ENCODE results near the gene MAMDC2.

Gene MAMDC2

DNA sequence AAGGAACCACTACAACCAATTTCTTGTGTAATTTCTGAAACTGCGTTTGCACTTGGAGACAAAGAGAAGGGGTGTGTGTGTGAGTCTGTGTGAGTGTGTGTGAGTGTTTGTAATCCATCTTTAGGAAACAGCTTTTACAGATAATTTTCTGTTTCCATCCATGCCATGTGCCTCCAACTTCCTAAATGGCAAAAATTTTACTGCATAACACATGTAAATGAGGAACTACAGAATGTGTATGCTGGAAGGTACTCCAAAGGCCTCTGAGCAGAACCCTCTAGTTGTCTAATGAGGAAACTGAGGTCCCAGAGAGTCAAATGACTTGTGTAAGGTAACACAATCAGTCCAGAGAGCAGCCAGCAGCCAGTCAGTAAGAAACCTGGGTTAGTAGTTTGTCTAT lies 20.8 kb downstream of the MAMDC2 start:
- no peak for DNase-seq (ENCODE audit: low read depth in 2 of 2)

DNA sequence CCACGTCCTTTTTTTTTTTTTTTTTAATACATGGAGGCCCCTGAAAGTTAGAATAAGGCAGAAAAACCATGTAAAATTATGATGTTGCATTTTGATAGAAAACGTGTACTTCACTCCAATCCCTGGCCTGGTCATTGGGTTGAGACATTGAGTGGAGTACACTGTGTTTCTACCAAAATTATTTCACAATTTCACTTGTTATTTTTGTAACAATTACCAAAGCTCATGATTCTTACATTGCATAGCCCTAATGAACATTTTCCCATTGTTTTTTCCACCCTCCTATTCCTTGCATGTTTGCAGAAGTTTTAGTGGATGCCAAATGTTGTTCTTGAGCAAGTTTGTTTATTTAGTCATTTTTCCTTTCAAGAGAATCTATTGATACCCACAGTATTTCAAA lies 21.9 kb downstream of the MAMDC2 start:
- DNase-seq (ENCODE audit: low read depth in 2 of 2), result no peak

DNA sequence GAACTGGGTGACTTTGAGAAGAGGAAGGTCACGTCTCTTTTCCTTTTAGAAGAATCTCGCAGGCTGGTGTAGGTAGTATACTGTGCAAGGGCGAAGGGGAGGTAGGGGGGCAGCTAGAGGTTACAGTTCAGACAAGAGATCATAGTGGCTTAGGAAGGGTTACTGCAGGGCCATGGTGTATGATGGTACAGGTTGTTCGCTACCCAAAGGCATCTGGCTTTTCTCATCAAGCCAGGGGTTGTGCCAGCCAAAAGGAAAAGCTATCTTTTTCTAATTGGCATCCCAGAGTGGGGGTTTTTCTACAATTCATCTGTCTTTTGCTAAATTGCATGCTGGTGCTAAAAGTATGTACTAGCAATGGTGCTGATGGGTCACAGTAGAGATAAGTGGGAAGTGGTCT lies 22.8 kb downstream of the MAMDC2 start:
- no peak for DNase-seq (ENCODE audit: low read depth in 2 of 2)

- no peak for DNase-seq (ENCODE audit: low read depth in 2 of 2)
These were observed 23.2 kb downstream of the MAMDC2 start for GRCh38 chr9:70066874-70067273.

GRCh38 chr9:70069704-70070103 lies 26.1 kb downstream of the MAMDC2 start:
- DNase-seq (ENCODE audit: low read depth in 2 of 2), result no peak

GRCh38 chr9:70073193-70073592 lies 29.5 kb downstream of the MAMDC2 start:
- no peak for DNase-seq (ENCODE audit: low read depth in 2 of 2)

DNA sequence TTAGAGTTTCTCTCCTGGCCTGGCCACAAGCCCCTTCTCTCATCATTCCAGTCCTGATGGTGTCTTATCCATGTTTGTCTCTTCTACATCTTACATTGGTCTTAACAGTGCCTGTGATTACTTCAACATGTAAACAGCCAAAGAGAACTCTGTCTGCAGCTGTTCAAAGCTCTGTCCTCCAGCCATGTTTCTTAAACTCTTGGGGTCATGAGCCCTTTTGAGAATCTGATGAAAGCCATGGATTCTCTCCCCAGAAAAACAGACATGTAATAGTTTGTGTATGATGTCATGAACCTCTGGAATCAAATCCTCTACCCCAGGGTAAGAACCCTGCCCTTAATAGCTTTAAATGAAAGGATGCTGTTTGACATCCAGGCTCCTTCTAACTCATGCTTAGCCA lies 30.1 kb downstream of the MAMDC2 start:
- no peak for DNase-seq (ENCODE audit: low read depth in 2 of 2)

DNA sequence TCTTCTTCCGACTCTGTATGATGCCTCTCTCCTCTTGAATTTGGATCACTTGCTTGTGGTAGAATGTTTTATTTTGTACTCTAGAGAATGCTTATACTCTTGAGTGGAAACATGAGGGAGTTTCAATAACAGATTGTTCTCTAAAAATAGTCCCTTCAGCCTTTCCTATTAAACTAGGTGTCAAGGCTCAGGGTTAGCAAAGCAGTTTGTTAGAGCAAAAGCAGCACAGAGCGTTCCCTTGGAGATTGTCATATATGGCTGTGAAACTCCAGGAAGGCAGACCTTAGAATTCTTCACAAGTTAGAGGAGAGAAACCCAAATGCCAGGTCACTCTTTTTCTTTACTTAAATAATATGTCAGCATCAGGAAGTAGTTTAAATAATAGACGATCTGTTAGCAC lies 33.0 kb downstream of the MAMDC2 start:
- DNase-seq (ENCODE audit: low read depth in 2 of 2), result no peak

- no peak for DNase-seq (ENCODE audit: low read depth in 2 of 2)
These were observed 35.9 kb downstream of the MAMDC2 start for GRCh38 chr9:70079417-70080037.

DNA sequence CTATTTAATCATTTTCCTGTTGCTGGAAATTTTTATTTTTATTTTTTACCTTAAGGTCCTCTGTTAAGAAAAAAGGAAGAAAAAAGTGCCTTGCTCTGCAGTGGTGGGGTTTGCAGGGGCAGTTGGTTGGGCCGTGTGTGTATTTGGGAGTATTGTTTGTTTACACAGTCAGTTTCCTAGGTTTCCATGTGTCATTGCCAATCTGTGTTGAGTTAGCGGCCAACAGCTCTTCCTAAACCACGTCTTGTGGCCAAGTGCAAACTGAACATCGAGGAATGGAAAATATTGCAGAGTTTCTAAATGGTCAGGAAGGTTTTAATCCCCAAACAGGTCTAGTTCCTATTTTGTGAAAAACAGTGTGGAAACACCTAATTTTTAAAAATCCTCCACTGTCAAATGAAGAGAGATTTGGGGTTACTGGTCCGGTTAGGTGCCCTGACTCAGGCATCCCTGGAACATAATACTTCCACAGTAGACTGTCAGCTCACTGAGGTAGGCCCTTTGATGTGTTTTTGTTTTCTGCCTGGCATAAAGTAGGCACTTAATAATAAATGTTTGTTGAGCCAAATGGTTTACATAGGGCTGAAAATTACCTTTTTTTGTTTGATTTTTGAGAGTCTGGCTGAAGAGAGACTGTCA lies 37.0 kb downstream of the MAMDC2 start:
- no peak for DNase-seq (ENCODE audit: low read depth in 2 of 2)

- no peak for DNase-seq (ENCODE audit: low read depth in 2 of 2)
These were observed 37.5 kb downstream of the MAMDC2 start for GRCh38 chr9:70081120-70081495.

DNA sequence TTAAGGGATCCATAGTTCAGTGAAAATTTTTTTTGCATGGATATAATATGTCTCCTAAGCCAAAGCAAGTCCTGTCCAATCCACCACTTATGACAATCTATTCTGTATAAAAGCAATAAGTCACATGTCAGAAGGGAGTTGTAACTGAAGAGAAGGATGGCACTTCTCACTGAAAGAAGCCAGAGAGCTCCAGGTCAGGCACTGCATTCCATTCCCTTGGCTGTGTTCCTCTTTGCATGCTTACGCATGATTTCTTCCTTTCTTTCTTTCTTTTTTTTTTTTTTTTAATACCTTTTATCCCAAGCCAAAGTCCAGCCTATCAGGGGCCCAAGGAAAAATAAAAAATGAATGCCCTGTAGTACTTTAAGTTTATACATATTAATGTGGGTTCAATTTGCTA lies 39.8 kb downstream of the MAMDC2 start:
- DNase-seq (ENCODE audit: low read depth in 2 of 2), result no peak

DNA sequence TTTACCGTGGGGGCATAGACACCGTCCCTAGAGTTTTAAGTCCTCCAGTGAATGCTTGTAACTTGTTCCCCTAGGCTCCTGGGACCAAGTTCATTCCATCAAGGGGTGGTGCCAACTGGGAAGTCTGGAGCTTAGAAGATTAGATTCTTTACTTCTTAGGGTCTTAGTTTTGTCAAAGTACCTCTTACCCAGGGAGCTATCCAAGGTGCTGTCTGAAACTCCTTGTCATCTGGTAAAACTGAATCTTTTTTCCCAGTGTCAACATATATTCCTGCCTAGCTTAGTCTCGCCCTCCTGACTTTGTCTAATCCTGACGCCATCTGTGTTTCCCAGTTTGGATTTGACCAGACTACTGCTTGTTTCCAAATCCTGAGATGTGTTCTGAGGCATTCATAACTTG lies 41.6 kb downstream of the MAMDC2 start:
- no peak for DNase-seq (ENCODE audit: low read depth in 2 of 2)

- DNase-seq (ENCODE audit: low read depth in 2 of 2), result no peak
These were observed 47.5 kb downstream of the MAMDC2 start for GRCh38 chr9:70091103-70091502.

DNA sequence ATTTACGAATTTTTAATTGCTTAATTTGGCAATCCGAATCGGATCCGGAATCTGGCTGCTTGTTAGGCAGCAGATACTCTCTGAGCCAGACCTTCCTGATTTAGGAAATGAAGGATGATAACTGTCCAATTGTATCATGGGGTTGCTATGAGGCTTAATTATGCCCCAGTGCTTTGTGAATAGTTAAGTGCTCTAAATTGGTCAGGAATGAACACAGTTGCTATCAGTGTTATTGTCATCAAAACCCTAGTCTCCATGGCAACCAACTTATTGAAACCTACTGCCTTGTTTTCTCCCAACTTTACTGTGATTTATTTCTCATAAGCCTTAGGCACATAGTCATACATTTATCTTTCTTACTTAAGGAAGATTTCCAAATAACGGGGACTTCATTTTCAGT lies 47.9 kb downstream of the MAMDC2 start:
- no peak for DNase-seq (ENCODE audit: low read depth in 2 of 2)

DNA sequence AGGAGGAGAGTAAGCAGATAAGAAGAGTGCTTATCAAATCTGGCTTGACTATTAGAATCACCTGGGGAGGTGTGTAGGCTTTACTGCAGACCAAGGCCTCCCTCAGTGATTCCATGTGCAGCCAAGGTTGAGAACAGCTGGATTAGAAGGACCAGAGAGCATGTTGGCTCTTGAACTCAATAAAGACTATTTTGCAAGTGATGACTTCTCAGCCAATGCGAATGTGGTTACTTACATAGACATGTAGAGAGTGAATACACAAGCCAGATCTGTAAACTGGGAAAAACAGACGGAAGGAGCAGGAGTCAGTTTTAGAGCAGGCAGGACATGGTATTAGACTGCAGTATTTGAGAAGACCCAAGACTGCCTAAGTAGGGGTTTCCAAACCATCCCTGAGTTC lies 48.5 kb downstream of the MAMDC2 start:
- no peak for DNase-seq (ENCODE audit: low read depth in 2 of 2)

DNA sequence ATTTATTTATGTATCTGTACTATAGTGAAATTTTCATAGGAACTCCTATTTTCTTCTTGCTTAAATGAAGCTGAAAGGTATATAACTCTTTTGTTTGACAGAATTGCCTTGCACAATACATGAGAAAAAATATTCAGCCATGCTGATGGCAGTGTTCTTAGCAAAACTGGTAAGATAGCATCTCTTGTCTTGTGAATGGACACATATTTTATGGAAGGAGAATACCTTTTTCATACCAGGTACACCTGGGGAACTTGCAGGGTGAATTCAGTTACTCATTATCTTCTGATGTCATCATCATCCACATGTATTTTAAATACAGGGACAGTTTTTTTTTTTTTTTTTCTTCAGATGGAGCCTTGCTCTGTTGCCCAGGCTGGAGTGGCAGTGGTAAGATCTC lies 49.4 kb downstream of the MAMDC2 start:
- DNase-seq (ENCODE audit: low read depth in 2 of 2), result no peak

DNA sequence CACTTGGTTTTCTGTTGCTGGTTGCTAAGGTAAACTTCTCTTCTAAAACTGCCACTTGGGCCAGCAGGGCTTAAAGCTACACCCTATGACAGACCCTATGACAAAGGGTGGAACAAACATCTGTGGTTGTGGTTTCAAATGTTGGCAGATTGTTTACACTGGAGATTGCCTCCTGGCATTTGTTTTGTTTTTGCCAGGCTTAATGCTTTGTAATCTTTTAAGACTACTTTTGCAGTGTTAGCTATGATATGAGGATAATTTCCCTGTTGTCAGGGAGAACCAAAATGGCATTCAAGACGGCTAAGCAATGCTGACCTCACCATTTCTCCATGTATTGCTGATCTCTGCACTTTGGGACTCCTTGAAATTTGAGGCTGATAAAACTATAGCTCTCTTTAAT lies 50.3 kb downstream of the MAMDC2 start:
- no peak for DNase-seq (ENCODE audit: low read depth in 2 of 2)

DNA sequence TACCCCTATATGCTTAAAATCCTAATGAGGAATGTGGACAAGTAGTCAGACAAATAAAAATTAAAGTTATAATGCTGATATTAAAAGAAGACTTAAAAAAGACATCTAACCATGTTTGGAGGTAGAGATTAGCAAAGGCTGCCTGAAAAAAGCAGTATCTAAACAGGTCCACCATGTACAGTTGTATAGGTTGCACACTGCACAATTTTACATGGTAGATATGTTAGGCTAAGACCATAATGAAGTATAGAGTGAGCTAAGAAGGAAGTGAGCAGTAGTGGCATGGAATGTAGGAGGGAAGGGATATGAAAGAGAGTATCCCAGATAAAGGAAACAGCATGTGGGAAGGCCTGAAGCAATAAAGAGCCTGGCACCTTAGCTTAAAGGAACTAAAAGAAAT lies 51.1 kb downstream of the MAMDC2 start:
- DNase-seq (ENCODE audit: low read depth in 2 of 2), result no peak

DNA sequence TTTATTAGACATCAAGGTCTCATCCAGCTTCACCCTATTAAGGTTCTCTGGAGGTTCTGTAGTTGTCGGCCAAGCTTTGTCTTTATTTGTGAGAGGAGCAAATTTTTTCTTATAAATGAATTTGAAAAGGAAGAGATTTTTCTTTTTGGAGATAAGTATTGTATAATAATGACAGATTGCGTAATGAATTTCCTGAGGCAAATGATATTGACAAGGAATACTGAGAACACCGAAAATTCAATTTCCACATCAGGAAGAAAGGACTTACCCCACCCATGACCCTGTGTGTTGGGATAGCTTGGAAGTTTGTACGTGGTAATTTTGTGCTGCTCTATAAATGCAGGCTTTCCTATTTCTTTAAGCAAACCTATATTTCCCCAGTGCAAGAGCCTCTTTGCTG lies 53.5 kb downstream of the MAMDC2 start:
- no peak for DNase-seq (ENCODE audit: low read depth in 2 of 2)

DNA sequence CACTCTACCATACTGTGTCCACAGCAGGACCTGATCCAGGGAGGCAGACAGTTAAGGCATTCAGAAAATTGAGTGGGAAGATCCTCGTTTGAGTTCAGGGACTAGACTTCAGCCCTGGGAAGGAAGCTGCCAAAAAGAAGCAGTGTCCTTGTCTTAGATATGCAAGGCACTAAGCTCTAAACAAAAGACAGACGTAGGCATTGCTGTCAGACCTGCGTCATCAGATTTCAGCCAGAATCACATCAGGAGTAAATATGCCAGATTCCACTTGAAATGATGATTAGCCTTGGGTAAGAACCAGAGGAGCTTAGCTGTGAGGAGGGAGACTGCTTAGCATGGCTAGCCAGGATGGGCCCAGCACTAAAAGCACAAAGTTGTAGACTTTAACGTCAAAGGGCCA lies 56.7 kb downstream of the MAMDC2 start:
- no peak for DNase-seq (ENCODE audit: low read depth in 2 of 2)

GRCh38 chr9:70101265-70101664 lies 57.6 kb downstream of the MAMDC2 start:
- no peak for DNase-seq (ENCODE audit: low read depth in 2 of 2)

- DNase-seq (ENCODE audit: low read depth in 2 of 2), result no peak
These were observed 61.5 kb downstream of the MAMDC2 start for GRCh38 chr9:70105147-70105546.

- DNase-seq (ENCODE audit: low read depth in 2 of 2), result no peak
These were observed 62.9 kb downstream of the MAMDC2 start for GRCh38 chr9:70106571-70106970.

Measured in stimulated activated CD4-positive, alpha-beta T cell treated with anti-CD3 and anti-CD28 coated beads, Interleukin-1b, Interleukin-23, amount 100 ng/mL, for 4 hours (primary cell).